Measurements from ENCODE around the gene NOM1. TPM values are rescaled to one million over a fixed set of nuclear protein-coding genes. Genes with fewer than 3 reads are reported as not detected.

Gene NOM1
- polyA plus RNA-seq, 2 of the 4 experiments (the other 2 are of a cell fraction), result 15.5 to 17.7 TPM

DNA sequence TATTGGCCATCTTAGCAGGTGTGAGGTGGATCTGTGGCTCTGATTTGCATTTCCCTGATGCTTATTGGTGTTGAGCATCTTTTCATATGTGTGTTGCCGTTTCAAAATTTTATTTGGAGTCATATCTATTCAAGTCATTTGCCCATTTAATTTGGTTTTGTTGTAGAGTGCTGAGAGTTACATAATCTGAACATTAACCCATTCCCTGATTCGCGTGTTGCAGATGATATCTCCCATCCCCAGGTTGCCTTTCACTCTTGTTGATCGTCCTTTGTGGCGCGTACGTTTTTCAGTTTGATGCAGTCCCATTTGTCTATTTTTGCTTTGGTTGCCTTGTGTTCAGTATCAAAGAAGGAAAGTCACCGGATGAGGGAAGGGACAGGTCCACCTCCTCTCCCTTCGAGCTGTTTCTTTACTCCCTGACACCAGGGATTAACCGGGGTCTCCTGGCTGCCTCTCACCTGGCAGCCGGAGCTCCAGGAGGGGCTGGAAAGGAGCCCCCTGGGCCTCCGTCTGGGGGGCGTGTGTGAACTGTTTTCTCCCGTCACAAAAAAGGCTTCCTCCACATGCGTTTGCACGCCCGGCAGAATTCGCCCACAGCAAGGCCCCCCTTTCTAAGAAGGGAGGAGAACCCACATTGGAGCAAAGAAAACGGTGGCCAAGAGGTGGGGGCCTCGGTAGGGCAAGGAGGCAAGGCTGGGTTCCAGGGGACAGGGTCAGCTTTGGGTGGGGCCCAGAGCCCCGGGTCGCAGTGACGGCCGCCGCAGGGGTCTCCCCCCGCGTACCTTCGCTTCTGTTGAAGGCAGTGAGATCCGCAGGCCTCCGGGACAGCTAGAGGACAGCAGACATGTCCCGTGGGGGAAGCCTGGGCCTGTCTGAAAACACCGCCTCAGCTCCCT, 52.7 kb downstream of the NOM1 start:
- no peak for FAIRE-seq
- H3K27ac ChIP-seq, result no peak overlapping the region
- no peaks in the 10 kb centered on the region for H3K9me3 ChIP-seq
- no peak overlapping the region for H3K4me2 ChIP-seq
- no peak overlapping the region for H3K4me3 ChIP-seq
- ATAC-seq, result no peak
- no peak for DNase-seq (ENCODE audit: low read depth in 1 of 2, low spot score in 1 of 2)
- peaks cover 8% of the 10 kb centered on the region; the same call in 2 of the 3 replicates for H3K4me1 ChIP-seq
- POLR2A ChIA-PET, result no interaction called here
- TF ChIP-seq NR3C1 (IDR thresholded peaks at IDR 0.05), result no peak
- TF ChIP-seq RAD21 (conservative IDR thresholded peaks at IDR 0.05 in 1 of 2, IDR thresholded peaks at IDR 0.05 in 1 of 2), result no peak
- no peak for TF ChIP-seq ZFP36 (IDR thresholded peaks at IDR 0.05; ENCODE audit: borderline replicate concordance, partially characterized antibody)
- no peak for TF ChIP-seq MAX (IDR thresholded peaks at IDR 0.05)
- TF ChIP-seq NFE2L2 (conservative IDR thresholded peaks at IDR 0.05; ENCODE audit: low read length), result no peak
- TF ChIP-seq KDM1A (IDR thresholded peaks at IDR 0.05; ENCODE audit: low read depth), result no peak
- no peak for TF ChIP-seq CBX8 (IDR thresholded peaks at IDR 0.05)
- TF ChIP-seq CBX2 (IDR thresholded peaks at IDR 0.05; ENCODE audit: borderline replicate concordance, low read depth), result no peak
- no peak for TF ChIP-seq RNF2 (IDR thresholded peaks at IDR 0.05; ENCODE audit: borderline replicate concordance, low read depth)
- TF ChIP-seq HOXB5 (CRISPR knock-in tag; IDR thresholded peaks at IDR 0.05), result no peak
- no peak for TF ChIP-seq KDM5A (IDR thresholded peaks at IDR 0.05)
- TF ChIP-seq SMC3 (IDR thresholded peaks at IDR 0.05), result no peak
- no peak for TF ChIP-seq TP53 (CRISPR knock-in tag; IDR thresholded peaks at IDR 0.05)
- no peak for TF ChIP-seq MAFK (IDR thresholded peaks at IDR 0.05; ENCODE audit: partially characterized antibody)
- TF ChIP-seq HOXB13 (CRISPR knock-in tag; IDR thresholded peaks at IDR 0.05; ENCODE audit: low read depth), result no peak
- no peak for TF ChIP-seq USF2 (IDR thresholded peaks at IDR 0.05)
- no peak for TF ChIP-seq ESRRA (IDR thresholded peaks at IDR 0.05; ENCODE audit: borderline replicate concordance, low read length)
- TF ChIP-seq HEYL (CRISPR knock-in tag; IDR thresholded peaks at IDR 0.05), result no peak
- no peak for TF ChIP-seq HDAC2 (IDR thresholded peaks at IDR 0.05)
- CTCF ChIA-PET, result interaction anchor here (0.7 to 0.9 kb wide), 2 partner anchors 11 to 272 kb away, joined by 3 read pairs; no protein-coding TSS in a partner anchor
- WGBS (ENCODE audit: missing lambda C conversion rate), result 81% methylated on average over 26 of the region's 32 CpGs

GRCh38 chr7:157002819-157003421, 53.4 kb downstream of the NOM1 start:
- CTCF ChIA-PET, result interaction anchor here (0.7 to 0.9 kb wide), 2 partner anchors 10 to 271 kb away, joined by 3 read pairs; no protein-coding TSS in a partner anchor
- no peaks in the 10 kb centered on the region for H3K9me3 ChIP-seq
- ATAC-seq (no peak), DNase-seq (ENCODE audit: low read depth in 1 of 2, low spot score in 1 of 2) (no peak), FAIRE-seq (no peak)
- H3K27ac ChIP-seq, result no peak overlapping the region
- no peak overlapping the region for H3K4me2 ChIP-seq
- POLR2A ChIA-PET, result no interaction called here
- 95% methylated on average over 46 of the region's 47 CpGs for WGBS (ENCODE audit: missing lambda C conversion rate)
- peaks cover 16% of the 10 kb centered on the region; the same call in 2 of the 3 replicates for H3K4me1 ChIP-seq
- TF ChIP-seq ZFP36 (IDR thresholded peaks at IDR 0.05; ENCODE audit: borderline replicate concordance, partially characterized antibody) (no peak), EHF (CRISPR knock-in tag; IDR thresholded peaks at IDR 0.05) (no peak), CTCF (IDR thresholded peaks at IDR 0.05) (no peak), RNF2 (IDR thresholded peaks at IDR 0.05; ENCODE audit: borderline replicate concordance, low read depth) (no peak), JUN (IDR thresholded peaks at IDR 0.05) (no peak), ZSCAN20 (CRISPR knock-in tag; IDR thresholded peaks at IDR 0.05) (no peak), FOXS1 (CRISPR knock-in tag; IDR thresholded peaks at IDR 0.05) (no peak), RAD21 (conservative IDR thresholded peaks at IDR 0.05 in 1 of 2, IDR thresholded peaks at IDR 0.05 in 1 of 2) (no peak), EHMT2 (IDR thresholded peaks at IDR 0.05; ENCODE audit: low read depth) (no peak), BHLHE40 (IDR thresholded peaks at IDR 0.05; ENCODE audit: low read depth, low read length) (no peak), CBX8 (IDR thresholded peaks at IDR 0.05) (no peak), SMC3 (IDR thresholded peaks at IDR 0.05) (no peak), KDM5A (IDR thresholded peaks at IDR 0.05) (no peak)
- TF ChIP-seq, protein P1, sequence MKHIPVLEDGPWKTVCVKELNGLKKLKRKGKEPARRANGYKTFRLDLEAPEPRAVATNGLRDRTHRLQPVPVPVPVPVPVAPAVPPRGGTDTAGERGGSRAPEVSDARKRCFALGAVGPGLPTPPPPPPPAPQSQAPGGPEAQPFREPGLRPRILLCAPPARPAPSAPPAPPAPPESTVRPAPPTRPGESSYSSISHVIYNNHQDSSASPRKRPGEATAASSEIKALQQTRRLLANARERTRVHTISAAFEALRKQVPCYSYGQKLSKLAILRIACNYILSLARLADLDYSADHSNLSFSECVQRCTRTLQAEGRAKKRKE (CRISPR knock-in tag; IDR thresholded peaks at IDR 0.05; ENCODE audit: low read depth), result no peak
- no peak overlapping the region for H3K4me3 ChIP-seq

Measured in A549 (cell line).